Left ventricle myocardium inferior (tissue), 1 donor: ENCODE results near the gene KRTAP10-6. TPM values are rescaled to one million over a fixed set of nuclear protein-coding genes. Genes with fewer than 3 reads are reported as not detected.
"Not testable (repeated sequence)": the region's sequence is repeated elsewhere in the genome, so short reads cannot be mapped to it uniquely, and the experiment has no call there.

ENCODE experiments used
- DNase-seq: peaks from one replicate; pipeline ENCODE4 v3.0.0-alpha.2; 2020
- H3K27ac ChIP-seq: fragments of 200-600 bp; replicated peaks from 2 replicates; pipeline ENCODE4 v1.8.0; 2021
- H3K27me3 ChIP-seq: fragments of 200-600 bp; 2 replicates; pipeline ENCODE4 v1.8.0; 2021; ENCODE audit warnings: low read depth
- H3K36me3 ChIP-seq: fragments of 200-600 bp; 2 replicates; pipeline ENCODE4 v1.8.0; 2021
- H3K4me1 ChIP-seq: fragments of 200-600 bp; 2 replicates; pipeline ENCODE4 v1.8.0; 2021
- H3K4me3 ChIP-seq: fragments of 200-600 bp; 2 replicates; pipeline ENCODE4 v1.8.0; 2021; ENCODE audit warnings: mild to moderate bottlenecking, moderate library complexity
- H3K9me3 ChIP-seq: fragments of 200-600 bp; replicated peaks from 2 replicates; pipeline ENCODE4 v1.8.0; 2021
- CTCF ChIP-seq: fragments of 200-600 bp; IDR thresholded peaks from 2 replicates; pipeline ENCODE4 v1.8.0; 2021; ENCODE audit warnings: antibody characterized with exemption, mild to moderate bottlenecking, borderline replicate concordance
- intact Hi-C: fragments of 100-400 bp; cut with micrococcal nuclease; formaldehyde crosslinking; loops from one replicate; pipeline ENCODE4 v1.11.0; 2022
- total RNA-seq: library from RNA; stranded (reverse); fragmentation: NEBNext Ultra II Directional; extraction: Animal tissue kit (Norgen Biotek cat#: 25700); gene quantifications from one replicate; pipeline ENCODE4 v1.2.1, GENCODE V29; 2021
- donor health status: DM: no; HTN: yes; CAD: no; lungs with severe emphysema.

The KRTAP10-6 gene
- total RNA-seq, 1 donor from 2014 or later, result not detected

DNA sequence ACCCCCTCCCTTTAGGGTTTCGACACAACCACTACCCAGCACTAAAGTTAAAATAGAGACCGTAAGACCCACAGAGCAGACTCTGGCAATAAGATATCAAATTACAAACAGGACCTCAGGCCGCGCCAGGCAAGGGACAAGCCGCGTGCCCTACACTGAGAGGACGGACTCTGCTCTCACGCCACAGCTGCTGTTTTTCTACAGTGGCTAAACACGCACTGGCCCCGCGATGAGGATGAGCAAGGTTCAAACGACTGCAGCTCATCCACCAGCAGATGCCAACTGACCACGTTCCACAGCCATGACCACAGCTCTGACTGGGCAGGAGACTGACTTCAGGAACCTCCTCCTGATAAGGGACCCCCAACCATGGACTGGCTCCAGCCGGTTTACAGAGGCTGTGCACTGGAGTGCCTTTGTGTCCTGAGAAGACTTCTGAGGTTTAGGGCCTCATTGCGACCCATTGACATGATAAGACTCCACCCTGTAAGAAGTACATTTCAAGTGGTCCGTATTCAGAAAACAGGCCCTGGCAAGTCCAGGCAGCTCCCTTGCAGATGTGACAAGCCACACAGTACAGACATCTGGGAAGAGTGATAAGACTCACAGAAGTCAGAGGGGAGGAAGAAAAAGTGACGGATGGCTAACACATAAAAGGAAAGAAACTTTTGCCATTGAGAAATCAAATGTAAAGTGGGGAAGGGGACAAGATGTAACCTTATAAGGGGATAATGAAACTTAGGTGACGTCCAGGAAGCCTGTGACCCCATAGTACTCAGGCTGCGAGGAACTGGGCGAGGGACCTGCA is 1.5 kb upstream of the KRTAP10-6 start:
- no peak for DNase-seq
- Histone ChIP-seq H3K27me3 (peaks cover 33% of the 10 kb centered on the region), H3K4me3 (no peak overlapping the region), H3K9me3 (peaks cover 9% of the 10 kb centered on the region), H3K36me3 (no peaks in the 10 kb centered on the region), H3K27ac (no peak overlapping the region), H3K4me1 (peaks cover 8% of the 10 kb centered on the region)
- no peak for TF ChIP-seq CTCF
- intact Hi-C loops, result no loop called here

DNA sequence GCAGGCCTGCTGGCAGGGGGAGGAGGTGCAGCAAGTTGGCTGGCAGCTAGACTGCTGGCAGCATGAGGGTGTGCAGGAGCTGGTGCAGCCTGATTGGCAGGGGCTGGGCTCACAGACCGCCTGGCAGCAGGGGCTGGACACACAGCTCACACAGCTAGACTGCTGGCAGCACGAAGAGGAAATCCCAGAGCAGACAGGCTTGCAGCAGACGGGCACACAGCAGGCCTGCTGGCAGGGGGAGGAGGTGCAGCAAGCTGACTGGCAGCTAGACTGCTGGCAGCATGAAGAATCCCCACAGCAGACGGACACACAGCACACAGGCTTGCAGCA is 539 bp downstream of the KRTAP10-6 start:
- H3K4me1 ChIP-seq, H3K4me3 ChIP-seq, intact Hi-C loops, H3K27ac ChIP-seq, H3K36me3 ChIP-seq, DNase-seq, H3K9me3 ChIP-seq: not testable (repeated sequence)
- H3K27me3 ChIP-seq, result peaks cover 28% of the 10 kb centered on the region

DNA sequence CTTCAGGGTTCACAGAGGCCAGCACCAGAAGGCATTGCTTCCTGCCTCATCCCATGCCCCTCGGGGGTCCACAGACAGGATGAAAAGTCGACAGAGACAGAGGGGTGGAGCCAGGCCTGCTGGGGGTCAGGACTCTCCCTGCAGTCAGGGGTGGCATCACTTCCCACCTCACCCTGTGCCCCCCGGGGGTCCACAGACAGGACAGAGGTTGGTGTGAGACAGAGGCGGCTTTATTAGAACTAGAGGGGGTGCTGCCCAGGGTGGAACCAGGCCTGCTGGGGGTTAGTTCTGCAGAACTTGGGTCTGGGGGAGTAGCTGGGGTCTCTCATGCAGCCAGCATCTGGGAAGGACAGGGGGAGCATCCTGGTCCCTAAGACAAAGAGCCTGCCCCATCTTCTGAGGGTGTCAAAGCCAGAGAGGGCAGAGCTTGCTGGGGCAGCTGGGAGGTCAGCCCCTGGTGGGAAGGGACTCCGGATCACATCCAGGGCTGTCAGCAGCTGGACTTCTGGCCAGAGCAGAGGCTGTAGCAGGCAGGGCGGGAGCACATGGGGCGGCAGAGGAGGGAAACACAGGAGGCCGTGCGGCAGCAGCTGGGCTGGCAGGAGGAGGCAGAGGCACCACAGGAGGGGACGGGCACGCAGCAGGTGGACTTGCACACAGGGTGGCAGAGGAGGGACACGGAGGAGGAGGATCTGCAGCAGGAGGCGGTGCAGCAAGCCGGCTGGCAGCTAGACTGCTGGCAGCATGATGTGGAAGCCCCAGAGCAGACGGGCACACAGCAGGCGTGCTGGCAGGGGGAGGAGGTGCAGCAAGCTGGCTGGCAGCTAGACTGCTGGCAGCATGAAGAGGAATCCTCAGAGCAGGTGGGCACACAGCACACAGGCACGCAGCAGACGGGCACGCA is 1.2 kb downstream of the KRTAP10-6 start:
- DNase-seq, H3K27ac ChIP-seq, H3K36me3 ChIP-seq, H3K4me1 ChIP-seq, H3K9me3 ChIP-seq, intact Hi-C loops, H3K4me3 ChIP-seq: not testable (repeated sequence)
- H3K27me3 ChIP-seq, result peaks cover 32% of the 10 kb centered on the region

- Histone ChIP-seq H3K36me3 (no peaks in the 10 kb centered on the region), H3K27ac (no peak overlapping the region), H3K9me3 (peaks cover 7% of the 10 kb centered on the region), H3K27me3 (peaks cover 37% of the 10 kb centered on the region), H3K4me3 (no peak overlapping the region), H3K4me1 (peaks cover 8% of the 10 kb centered on the region)
- TF ChIP-seq CTCF, result no peak
- no peak for DNase-seq
- intact Hi-C loops, result no loop called here
Measured at GRCh38 chr21:44590311-44590721, 2.0 kb downstream of the KRTAP10-6 start.

DNA sequence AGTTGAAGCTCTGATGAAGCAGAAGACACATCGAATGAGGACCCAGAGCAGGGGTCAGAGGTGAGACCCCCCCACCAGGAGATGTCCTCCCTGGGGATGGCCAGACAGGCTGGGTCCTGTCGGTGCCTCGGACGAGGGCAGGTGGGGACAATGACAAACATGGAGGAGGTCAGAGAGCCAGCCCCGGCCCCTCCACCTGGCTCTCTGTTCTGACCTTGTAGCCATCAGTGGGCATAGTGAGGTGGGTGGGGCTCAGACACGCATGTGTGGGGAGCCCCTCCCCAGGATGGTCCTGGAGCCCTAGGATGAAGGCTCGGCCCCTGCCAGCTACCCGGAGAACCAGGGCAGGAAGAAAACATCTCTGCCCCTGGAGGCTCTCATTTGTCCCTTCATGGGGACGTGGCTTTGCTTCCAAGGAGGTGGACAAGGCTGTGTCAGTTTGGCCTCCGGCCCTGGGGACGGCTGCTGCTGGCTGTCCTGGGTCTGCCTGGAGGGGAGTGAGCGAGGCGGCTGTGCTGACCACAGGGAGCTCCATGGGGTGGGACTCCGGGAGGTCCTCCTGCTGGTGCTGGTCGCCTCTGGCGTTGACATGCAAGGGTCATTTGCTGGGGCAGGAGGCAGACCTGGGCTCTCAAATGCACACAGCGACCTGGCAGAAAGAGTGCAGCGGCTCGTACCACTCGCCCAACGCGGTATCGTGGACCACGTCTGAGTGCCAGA is 2.6 kb downstream of the KRTAP10-6 start:
- Histone ChIP-seq H3K9me3 (peaks cover 7% of the 10 kb centered on the region), H3K4me3 (no peak overlapping the region), H3K27ac (no peak overlapping the region), H3K36me3 (no peaks in the 10 kb centered on the region), H3K4me1 (peaks cover 8% of the 10 kb centered on the region), H3K27me3 (peaks cover 37% of the 10 kb centered on the region)
- no peak for DNase-seq
- TF ChIP-seq CTCF, result no peak
- intact Hi-C loops, result no loop called here

DNA sequence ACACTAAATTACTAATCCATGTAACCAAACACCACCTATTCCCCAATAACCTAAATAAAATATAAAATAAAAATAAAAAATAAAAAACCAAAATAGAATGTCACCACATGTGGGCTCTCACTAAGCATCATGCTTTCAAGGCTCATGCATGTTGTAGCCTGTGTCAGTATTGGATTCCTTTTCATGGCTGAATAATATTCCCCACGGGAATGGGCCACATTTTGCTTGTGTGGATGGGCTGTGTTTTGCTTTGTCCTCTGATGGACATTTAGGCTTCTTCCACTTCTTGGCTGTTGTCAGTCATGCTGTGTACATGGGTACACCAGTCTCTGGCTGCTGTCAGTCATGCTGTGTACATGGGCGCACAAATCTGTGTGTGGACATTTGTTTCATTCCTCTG is 3.2 kb downstream of the KRTAP10-6 start:
- H3K9me3 ChIP-seq, result peaks cover 7% of the 10 kb centered on the region
- H3K27ac ChIP-seq, result no peak overlapping the region
- TF ChIP-seq CTCF, result no peak
- H3K36me3 ChIP-seq, result no peaks in the 10 kb centered on the region
- peaks cover 11% of the 10 kb centered on the region for H3K4me1 ChIP-seq
- intact Hi-C loops, result no loop called here
- no peak for DNase-seq
- peaks cover 43% of the 10 kb centered on the region for H3K27me3 ChIP-seq
- no peak overlapping the region for H3K4me3 ChIP-seq
